HG02981 (cell line): Measurements from ENCODE around the gene FLOT2.
"Not testable (repeated sequence)": the region's sequence is repeated elsewhere in the genome, so short reads cannot be mapped to it uniquely, and the experiment has no call there.

Experiments used
- ATAC-seq: cut with Tn5 transposase; IDR thresholded peaks from one replicate; pipeline ENCODE4 v1.9.1; 2021; ENCODE audit warnings: mild to moderate bottlenecking, moderate library complexity; ENCODE audit not compliant: unreplicated experiment

The FLOT2 gene

DNA sequence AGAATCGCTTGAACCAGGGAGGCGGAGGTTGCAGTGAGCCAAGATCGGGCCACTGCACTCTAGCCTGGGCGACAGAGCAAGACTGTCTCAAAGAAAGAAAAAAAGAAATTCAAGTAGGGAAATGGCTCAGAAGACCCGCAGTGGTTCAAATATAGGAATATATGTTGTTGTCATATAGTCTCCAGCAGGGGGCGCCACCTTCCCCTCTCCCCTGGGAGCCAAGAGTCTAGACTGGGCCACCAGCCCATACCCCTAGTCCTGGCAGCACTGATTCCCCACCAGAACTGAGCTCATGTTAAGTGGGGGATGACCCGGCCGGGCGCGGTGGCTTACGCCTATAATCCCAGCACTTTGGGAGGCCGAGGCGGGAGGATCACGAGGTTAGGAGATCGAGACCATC, 48.9 kb downstream of the FLOT2 start:
- not testable (repeated sequence) for ATAC-seq

DNA sequence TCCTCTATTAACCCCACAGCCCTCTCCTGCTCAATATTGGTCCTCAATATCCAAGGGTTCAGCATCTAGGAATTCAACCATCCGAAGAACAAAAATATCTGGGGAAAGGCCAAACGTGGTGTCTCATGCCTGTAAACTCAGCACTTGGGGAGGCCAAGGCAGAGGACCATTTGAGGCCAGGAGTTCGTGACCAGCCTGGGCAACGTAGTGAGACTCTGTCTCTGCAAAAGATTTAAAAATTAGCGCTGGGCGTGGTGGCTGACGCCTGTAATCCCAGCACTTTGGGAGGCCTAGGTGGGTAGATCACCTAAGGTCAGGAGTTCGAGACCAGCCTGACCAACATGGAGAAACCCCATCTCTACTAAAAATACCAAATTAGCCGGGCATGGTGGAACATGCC, 50.8 kb downstream of the FLOT2 start:
- not testable (repeated sequence) for ATAC-seq

DNA sequence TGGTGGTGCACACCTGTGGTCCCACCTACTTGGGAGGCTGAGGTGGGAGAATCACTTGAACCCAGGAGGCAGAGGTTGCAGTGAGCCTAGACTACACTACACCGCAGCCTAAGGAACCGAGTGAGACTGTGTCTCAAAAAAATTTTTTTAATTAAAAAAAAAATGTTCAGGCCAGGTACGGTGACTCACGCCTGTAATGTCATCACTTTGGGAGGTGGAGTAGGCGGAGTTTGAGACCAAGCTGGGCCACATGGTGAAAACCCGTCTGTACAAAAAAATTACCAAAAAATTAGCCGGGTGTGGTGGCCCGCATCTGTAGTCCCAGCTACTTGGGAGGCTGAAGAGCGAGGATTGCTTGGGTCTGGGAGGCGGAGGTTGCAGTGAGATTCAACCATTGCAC, 51.3 kb downstream of the FLOT2 start:
- no peak for ATAC-seq

DNA sequence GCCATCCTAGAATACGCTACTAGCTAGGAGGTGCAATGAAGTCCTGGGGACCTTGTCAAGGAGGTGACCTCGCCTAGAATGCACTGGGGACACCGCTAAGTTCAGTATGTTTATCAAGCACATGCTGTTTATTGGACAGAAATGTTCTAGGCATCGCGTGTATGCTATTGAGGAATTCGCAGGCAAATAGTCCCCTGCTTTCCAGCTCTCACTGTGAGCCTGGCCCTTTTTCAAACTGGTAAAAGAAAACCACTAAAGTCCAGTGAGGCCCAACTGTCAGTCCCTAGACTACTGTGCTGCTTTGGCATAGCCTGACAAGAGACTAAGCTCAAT, 53.8 kb downstream of the FLOT2 start:
- no peak for ATAC-seq

DNA sequence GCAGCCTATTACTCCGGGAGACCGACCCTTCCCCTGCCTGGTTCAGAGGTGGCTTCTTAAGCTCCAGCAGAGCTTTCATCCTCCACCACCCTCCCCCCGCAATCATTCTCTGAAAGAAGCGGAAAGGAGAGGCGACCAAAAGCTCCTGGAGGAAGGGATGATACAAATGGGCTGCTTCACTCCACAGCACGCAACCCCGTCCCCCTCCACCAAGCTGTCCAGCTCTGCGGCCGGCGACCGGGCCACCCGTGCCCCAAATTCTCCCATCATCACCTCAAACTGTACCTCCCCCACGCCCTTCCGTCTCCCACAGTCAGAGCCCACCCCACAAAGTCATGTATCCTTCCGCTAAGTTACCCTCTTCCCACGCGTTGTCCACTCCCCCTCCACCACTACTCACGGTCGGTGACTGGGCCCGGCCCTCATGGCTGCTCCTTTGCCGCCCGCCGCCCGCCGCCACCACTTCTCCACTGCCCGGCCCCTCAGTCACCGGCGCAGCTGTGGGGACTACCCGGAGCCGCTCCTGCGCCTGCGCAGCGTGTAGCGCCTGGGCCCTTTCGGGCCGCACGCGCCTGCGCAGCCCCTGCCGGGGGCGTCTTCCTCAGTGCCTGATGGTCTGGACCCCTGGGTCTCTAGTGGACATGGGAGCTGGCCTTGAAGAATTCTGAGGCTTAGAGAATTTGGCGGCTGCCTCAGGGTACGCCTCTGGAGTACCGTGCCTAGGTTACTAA, 55.1 kb downstream of the FLOT2 start, which contains the start of gene FAM222B:
FAM222B (minus strand) TSS at position 509 of the 731 bp plus-strand sequence. CDS start 76,123 bp downstream, outside the sequence.
- ATAC-seq, result peak; percentile 77

DNA sequence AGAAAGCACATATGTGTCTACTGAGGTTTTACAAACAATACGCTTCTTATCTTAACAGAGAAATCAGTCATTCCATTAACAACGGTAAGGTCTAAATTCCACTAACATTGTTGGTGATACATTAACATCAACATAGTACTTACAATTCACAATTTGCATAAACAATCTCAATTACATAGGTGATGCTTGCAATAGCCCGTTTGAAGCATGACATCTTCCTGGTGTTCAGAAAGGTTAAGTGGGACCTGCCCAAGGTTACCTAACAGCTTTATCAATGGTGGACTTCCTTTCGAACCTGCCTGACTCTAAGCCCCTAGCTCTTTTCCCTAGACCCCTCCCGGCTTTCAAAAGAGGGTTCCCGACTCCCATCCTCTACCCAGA, 55.6 kb downstream of the FLOT2 start:
- no peak for ATAC-seq

DNA sequence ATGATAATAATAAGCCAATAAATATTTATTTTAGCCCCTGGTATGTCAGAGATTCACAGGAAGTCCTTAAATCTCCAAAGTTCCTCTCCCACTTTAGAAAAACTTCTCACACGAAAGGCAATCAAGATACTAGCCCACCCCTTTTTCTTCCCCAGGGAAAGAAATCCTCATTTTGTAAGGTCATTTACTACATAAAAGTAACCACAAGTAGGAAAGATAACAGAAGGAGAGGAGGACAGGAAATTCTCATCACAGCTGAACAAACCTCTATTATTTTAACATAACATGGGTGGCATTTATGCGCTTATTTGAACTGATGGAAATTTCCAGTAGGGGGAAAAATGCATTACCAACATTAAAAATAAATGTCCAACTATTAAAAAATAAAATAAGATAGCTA, 58.3 kb downstream of the FLOT2 start:
- ATAC-seq, result no peak

DNA sequence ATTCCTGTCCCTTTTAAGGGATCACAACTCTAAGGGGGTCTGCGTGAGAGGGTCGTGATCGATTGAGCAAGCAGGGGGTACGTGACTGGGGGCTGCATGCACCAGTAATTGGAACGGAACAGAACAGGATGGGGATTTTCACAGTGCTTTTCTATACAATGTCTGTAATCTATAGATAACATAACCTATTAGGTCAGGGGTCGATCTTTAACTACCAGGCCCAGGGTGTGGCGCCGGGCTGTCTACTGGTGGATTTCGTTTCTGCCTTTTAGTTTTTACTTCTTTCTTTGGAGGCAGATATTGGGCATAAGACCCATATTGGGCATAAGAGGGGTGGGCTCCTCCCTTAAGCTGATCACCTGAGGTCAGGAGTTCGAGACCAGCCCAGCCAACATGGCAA, 61.0 kb downstream of the FLOT2 start:
- not testable (repeated sequence) for ATAC-seq

DNA sequence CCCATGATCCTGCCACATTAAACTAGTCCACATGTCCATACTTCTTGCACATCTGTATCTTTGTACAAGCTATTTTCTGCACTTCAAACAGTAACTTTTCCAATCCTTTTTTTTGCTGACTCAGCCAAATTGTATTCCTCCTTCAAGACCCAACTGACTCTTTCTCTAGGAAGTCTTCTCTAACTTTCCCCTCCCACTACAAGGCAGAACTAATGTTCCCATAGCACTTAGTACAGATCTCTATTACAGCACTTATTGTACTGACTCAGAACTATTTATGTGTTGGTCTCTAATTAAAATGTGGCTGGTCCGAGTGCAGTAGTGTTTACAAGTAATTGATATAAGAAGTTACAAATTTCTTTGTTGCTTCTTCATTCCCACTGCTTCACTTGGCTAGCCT, 63.1 kb downstream of the FLOT2 start:
- no peak for ATAC-seq
